ENCODE results near the gene PMPCA. TPM values are rescaled to one million over a fixed set of nuclear protein-coding genes. Genes with fewer than 3 reads are reported as not detected.

PMPCA gene
- total and polyA plus RNA-seq, 2 donors (not counting 3 experiments of a cell fraction or from before 2014, with no cell fraction given), result 69.0 to 75.3 TPM

DNA sequence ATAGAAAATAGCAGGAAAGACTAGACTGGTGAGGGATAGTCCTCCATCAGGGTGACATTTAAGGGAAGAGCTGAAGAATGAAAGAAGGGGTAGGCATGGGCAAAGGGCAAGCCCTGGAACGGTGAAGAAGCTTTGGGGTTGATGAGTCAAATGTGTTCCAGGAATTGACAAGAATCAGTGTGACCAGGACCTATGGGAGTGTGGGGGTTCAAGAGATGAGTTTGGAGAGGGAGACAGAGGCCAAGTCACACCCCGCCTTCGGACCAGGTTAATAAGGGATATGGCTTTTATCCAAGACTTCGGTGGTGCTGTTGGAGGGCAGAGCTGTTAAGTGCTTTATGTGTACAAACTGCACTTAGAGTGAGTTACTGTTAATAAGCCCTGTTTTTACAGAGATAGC is 920 bp downstream of the PMPCA start:
- Histone ChIP-seq H3K27ac (ENCODE audit: insufficient read depth, low read depth, low read length) (no peak overlapping the region), H3K79me2 (ENCODE audit: control insufficient read depth, insufficient read depth, low read length) (peaks cover 43% of the 10 kb centered on the region), H3K4me1 (ENCODE audit: control insufficient read depth, extremely low read depth, insufficient read depth, low read length) (peaks cover 20% of the 10 kb centered on the region), H3K36me3 (ENCODE audit: control insufficient read depth in 2 of 2, extremely low read depth in 1 of 2, insufficient read depth in 2 of 2, low read length in 2 of 2) (peaks cover 6 to 32% of the 10 kb centered on the region in 2 experiments), H3K9me1 (replicated peaks; ENCODE audit: control insufficient read depth, extremely low read depth, insufficient read depth, low read length) (no peaks in the 10 kb centered on the region), H3K4me2 (ENCODE audit: insufficient read depth, low read length) (peak overlapping the region; percentile 68), H3K9ac (replicated peaks; ENCODE audit: extremely low read depth, insufficient read depth, low read length) (peak overlapping the region; percentile 76), H3K9me3 (replicated peaks; ENCODE audit: control insufficient read depth, insufficient read depth, low read length) (no peaks in the 10 kb centered on the region), H3K27me3 (ENCODE audit: control insufficient read depth in 2 of 2, insufficient read depth in 2 of 2, low read length in 2 of 2) (no peaks in the 10 kb centered on the region), H4K20me1 (replicated peaks; ENCODE audit: control insufficient read depth, extremely low read depth, insufficient read depth, low read length) (no peaks in the 10 kb centered on the region), H3K4me3 (replicated peaks in 1 of 3; ENCODE audit: insufficient read depth in 1 of 3, low read depth in 1 of 3, low read length in 3 of 3) (peak overlapping the region; percentile 42 to 78 (median 63)), H2AFZ (ENCODE audit: low read depth, low read length) (no peak overlapping the region)
- ChIA-PET POLR2A (no interaction called here), CTCF (no interaction called here)
- TF ChIP-seq POLR2AphosphoS5 (IDR thresholded peaks at IDR 0.05; ENCODE audit: insufficient read depth, low read depth, low read length) (no peak), POLR2A (IDR thresholded peaks at IDR 0.05; ENCODE audit: low read depth, low read length) (no peak), JUN (IDR thresholded peaks at IDR 0.05; ENCODE audit: borderline replicate concordance, insufficient read depth, insufficient read length, low read depth) (no peak), GATA2 (IDR thresholded peaks at IDR 0.05; ENCODE audit: insufficient read depth, insufficient read length, low read depth, low read length) (no peak), FOS (IDR thresholded peaks at IDR 0.05; ENCODE audit: borderline replicate concordance, insufficient read depth, low read length) (no peak), MYC (IDR thresholded peaks at IDR 0.05; ENCODE audit: low read depth, low read length) (no peak), EZH2 (IDR thresholded peaks at IDR 0.05; ENCODE audit: borderline replicate concordance, low read depth, low read length, severe bottlenecking) (no peak)
- TF ChIP-seq, protein P1, sequence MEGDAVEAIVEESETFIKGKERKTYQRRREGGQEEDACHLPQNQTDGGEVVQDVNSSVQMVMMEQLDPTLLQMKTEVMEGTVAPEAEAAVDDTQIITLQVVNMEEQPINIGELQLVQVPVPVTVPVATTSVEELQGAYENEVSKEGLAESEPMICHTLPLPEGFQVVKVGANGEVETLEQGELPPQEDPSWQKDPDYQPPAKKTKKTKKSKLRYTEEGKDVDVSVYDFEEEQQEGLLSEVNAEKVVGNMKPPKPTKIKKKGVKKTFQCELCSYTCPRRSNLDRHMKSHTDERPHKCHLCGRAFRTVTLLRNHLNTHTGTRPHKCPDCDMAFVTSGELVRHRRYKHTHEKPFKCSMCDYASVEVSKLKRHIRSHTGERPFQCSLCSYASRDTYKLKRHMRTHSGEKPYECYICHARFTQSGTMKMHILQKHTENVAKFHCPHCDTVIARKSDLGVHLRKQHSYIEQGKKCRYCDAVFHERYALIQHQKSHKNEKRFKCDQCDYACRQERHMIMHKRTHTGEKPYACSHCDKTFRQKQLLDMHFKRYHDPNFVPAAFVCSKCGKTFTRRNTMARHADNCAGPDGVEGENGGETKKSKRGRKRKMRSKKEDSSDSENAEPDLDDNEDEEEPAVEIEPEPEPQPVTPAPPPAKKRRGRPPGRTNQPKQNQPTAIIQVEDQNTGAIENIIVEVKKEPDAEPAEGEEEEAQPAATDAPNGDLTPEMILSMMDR (IDR thresholded peaks at IDR 0.05; ENCODE audit: extremely low read depth in 1 of 2, insufficient read depth in 1 of 2, low read depth in 1 of 2, low read length in 2 of 2), result no peak
- TF ChIP-seq, protein P2, sequence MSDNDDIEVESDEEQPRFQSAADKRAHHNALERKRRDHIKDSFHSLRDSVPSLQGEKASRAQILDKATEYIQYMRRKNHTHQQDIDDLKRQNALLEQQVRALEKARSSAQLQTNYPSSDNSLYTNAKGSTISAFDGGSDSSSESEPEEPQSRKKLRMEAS (IDR thresholded peaks at IDR 0.05; ENCODE audit: insufficient read depth, insufficient read length), result no peak
- DNase-seq (ENCODE audit: low read depth, low spot score), result no peak
- no TSS peak for BruUV-seq (replicated peaks)
- intact Hi-C loops (cut with micrococcal nuclease) (loop anchor here (2.0 kb wide), 1 partner anchor 27 kb away; the partner anchor contains the start of gene INPP5E), dilution Hi-C loops (cut with MboI; ENCODE audit: extremely low pct_ligation_motif_present, low sequenced_read_pairs) (no loop called here)
- FAIRE-seq, result no peak

All from endothelial cell of umbilical vein (primary cell).